Activated CD4-positive, alpha-beta T cell treated with anti-CD3 and anti-CD28 coated beads for 36 hours (primary cell): ENCODE results near the gene TDRD5. TPM values are rescaled to one million over a fixed set of nuclear protein-coding genes. Genes with fewer than 3 reads are reported as not detected.

ENCODE experiments used
- ATAC-seq: fragments of 200-7000 bp; cut with Tn5 transposase; one replicate; pipeline ENCODE4 v1.10.0; 2021; ENCODE audit warnings: mild to moderate bottlenecking, moderate library complexity
- CTCF ChIA-PET: fragments of 350-600 bp; sonication (Branson Sonifier 250); formaldehyde crosslinking; loops from one replicate; lab custom pipeline; 2021; ENCODE audit warnings: antibody characterized with exemption; lab: Charles Lee
- POLR2A ChIA-PET: fragments of 350-600 bp; sonication (Branson Sonifier 250); formaldehyde crosslinking; loops from one replicate; lab custom pipeline; 2021; ENCODE audit warnings: antibody characterized with exemption, inconsistent platforms; lab: Charles Lee
- DNase-seq: peaks from one replicate; pipeline ENCODE4 v3.0.0-alpha.2; 2020
- H3K27ac Mint-ChIP-seq: one replicate; pipeline ENCODE4 v1.8.0; 2021; ENCODE audit warnings: mixed read lengths
- H3K27me3 Mint-ChIP-seq: one replicate; pipeline ENCODE4 v1.8.0; 2021; ENCODE audit warnings: mixed read lengths
- H3K36me3 Mint-ChIP-seq: one replicate; pipeline ENCODE4 v1.8.0; 2021; ENCODE audit warnings: low read depth, mixed read lengths
- H3K4me1 Mint-ChIP-seq: one replicate; pipeline ENCODE4 v1.8.0; 2021; ENCODE audit warnings: mixed read lengths
- H3K4me3 Mint-ChIP-seq: one replicate; pipeline ENCODE4 v1.8.0; 2021; ENCODE audit warnings: mild to moderate bottlenecking, moderate library complexity, mixed read lengths
- H3K9me3 Mint-ChIP-seq: one replicate; pipeline ENCODE4 v1.8.0; 2021; ENCODE audit warnings: low read depth, mixed read lengths
- intact Hi-C, 2 experiments: fragments of 100-400 bp; cut with DNase I in 1 of 2; cut with micrococcal nuclease in 1 of 2; formaldehyde crosslinking; loops; one replicate each; pipeline versions ENCODE4 v1.14.2 to v1.15.1; 2022 to 2024; cut with DNase I, micrococcal nuclease
- total RNA-seq, 2 experiments: library from RNA; stranded (reverse); gene quantifications; one replicate each; pipeline ENCODE4 v1.2.3, GENCODE V29; 2021

Gene TDRD5
- total RNA-seq, 2 experiments from 2014 or later = not detected

DNA sequence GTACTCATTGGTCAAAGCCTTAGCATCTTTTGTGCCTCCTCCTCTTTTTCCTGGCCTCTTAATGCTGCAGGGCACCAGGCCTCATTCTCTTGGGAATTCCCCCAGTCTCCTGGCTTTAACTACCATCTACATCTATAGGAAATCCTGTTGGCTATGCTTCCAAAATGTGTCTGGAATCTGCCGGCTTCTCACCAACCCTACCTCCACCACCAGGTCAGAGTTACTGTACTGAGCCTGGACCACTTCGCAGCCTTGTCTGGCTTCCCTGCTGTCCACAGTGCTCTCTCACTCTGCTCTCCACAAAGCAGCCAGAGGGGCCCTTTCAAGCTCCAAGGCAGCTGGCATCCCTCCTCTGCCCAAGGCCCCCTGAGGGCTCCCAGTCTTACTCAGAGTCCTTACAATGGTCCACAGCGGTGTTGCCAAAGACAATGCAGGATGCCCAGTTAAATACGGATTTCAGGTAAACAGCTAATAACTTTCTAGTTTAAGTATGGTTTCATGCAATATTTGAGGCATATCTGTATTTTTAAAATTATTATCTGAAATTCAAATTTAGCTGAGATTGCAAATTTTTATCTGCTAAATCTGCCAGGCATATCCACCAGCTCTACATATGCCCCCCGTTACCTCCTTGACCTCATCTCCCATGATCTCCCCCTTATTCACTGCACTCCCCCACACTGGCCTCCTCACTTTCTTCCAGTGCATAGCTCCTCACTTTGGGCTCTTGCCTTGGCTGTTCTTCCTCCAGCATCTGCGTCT lies 117.0 kb downstream of the TDRD5 start:
- intact Hi-C loops = loop anchor here (5.0 to 10.0 kb wide), 2 partner anchors 469 to 776 kb away; no protein-coding TSS in a partner anchor
- POLR2A ChIA-PET = no interaction called here

DNA sequence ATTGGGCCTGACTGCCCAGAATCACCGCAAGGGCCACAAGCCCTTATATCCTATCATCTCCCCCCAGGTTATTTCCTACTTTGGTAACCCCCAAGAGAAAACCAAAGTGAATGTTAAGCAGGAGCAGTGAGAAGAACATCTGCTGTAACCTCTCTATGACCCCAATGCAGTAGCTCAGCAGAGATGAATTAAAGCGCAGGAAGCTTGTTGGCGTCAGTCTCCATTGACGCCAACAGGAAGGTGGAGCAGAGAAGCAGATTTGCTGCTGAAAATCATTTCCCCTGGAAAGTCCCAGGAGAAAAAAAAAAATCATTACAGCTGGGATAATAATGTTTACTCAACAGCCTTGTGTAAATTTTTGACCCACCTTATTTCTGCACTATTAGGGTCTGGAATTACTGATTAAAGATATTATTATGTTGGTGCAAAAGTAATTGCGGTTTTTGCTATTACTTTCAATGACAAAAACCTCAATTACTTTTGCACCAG lies 118.3 kb downstream of the TDRD5 start:
- Mint-ChIP-seq H3K9me3 (peaks cover 16% of the 10 kb centered on the region), H3K4me3 (no peak overlapping the region), H3K36me3 (no peaks in the 10 kb centered on the region), H3K27me3 (peaks cover 3% of the 10 kb centered on the region), H3K27ac (no peak overlapping the region), H3K4me1 (peaks cover 17% of the 10 kb centered on the region)
- ChIA-PET POLR2A (no interaction called here), CTCF (interaction anchor here (0.6 to 12.4 kb wide), 11 partner anchors 8 to 469 kb away, joined by 3 to 619 read pairs (median 4); no protein-coding TSS in a partner anchor)
- peak; percentile 30 for DNase-seq
- intact Hi-C loops = loop anchor here (5.0 to 10.0 kb wide), 2 partner anchors 467 to 775 kb away; no protein-coding TSS in a partner anchor
- peak; percentile 82 for ATAC-seq

More for the DNA sequence above, 117.0 kb downstream of the TDRD5 start:
- Mint-ChIP-seq H3K4me3 (no peak overlapping the region), H3K27me3 (peaks cover 3% of the 10 kb centered on the region), H3K36me3 (no peaks in the 10 kb centered on the region), H3K27ac (no peak overlapping the region), H3K4me1 (peaks cover 17% of the 10 kb centered on the region), H3K9me3 (peaks cover 7% of the 10 kb centered on the region)
- no peak for ATAC-seq
- DNase-seq = no peak
- CTCF ChIA-PET = interaction anchor here (0.6 to 12.4 kb wide), 6 partner anchors 14 to 470 kb away, joined by 3 to 619 read pairs (median 4); no protein-coding TSS in a partner anchor

DNA sequence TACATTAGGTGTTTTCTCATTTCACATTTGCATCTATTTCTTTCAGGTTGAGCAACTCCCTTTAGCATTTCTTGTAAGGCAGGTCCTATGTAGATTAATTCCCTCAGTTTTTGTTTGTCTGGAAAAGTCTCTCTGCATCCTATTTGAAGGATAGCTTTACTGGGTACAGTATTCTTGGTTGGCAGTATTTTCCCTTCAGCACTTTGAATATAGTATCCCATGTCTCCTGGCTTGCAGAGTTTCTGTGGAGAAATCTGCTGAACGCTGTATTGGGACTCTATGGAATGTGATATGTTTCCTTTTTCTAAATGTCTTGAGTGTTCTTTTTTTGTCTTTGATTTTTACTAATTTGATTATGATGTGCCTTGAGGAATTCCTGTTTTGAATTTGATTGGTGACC lies 122.5 kb downstream of the TDRD5 start:
- ChIA-PET CTCF (interaction anchor here (1.2 to 2.1 kb wide), 2 partner anchors 100 to 104 kb away, joined by 3 to 9 read pairs; no protein-coding TSS in a partner anchor), POLR2A (no interaction called here)
- ATAC-seq (no peak), DNase-seq (no peak)
- Mint-ChIP-seq H3K4me3 (no peak overlapping the region), H3K27me3 (peaks cover 5% of the 10 kb centered on the region), H3K9me3 (peaks cover 47% of the 10 kb centered on the region), H3K36me3 (peaks cover 4% of the 10 kb centered on the region), H3K27ac (no peak overlapping the region), H3K4me1 (peaks cover 12% of the 10 kb centered on the region)
- intact Hi-C loops = no loop called here

DNA sequence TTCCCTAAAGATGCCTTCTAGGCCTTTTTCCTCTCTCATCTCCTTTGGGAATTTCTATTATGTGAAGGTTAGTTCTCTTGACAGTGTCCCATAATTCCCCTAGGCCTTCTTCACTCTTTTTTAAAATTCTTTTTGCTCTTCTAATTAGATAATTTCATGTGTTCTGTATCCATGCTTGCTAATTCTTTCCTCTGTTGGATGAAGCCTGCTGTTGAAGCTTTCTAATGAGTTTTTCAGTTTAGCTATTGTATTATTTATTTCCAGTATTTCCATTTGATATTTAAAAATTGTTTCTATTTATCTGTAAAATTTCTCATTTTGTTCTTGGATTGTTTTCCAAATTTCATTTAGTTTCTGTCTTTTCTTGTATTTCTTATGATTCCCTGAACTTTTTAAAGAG lies 123.0 kb downstream of the TDRD5 start:
- Mint-ChIP-seq H3K36me3 (peaks cover 4% of the 10 kb centered on the region), H3K9me3 (peaks cover 47% of the 10 kb centered on the region), H3K27ac (no peak overlapping the region), H3K27me3 (peaks cover 5% of the 10 kb centered on the region), H3K4me3 (no peak overlapping the region), H3K4me1 (peaks cover 7% of the 10 kb centered on the region)
- no peak for DNase-seq
- no peak for ATAC-seq
- POLR2A ChIA-PET = no interaction called here
- intact Hi-C loops = no loop called here
- CTCF ChIA-PET = interaction anchor here (1.4 to 2.1 kb wide), 2 partner anchors 8 to 100 kb away, joined by 5 to 9 read pairs; no protein-coding TSS in a partner anchor

DNA sequence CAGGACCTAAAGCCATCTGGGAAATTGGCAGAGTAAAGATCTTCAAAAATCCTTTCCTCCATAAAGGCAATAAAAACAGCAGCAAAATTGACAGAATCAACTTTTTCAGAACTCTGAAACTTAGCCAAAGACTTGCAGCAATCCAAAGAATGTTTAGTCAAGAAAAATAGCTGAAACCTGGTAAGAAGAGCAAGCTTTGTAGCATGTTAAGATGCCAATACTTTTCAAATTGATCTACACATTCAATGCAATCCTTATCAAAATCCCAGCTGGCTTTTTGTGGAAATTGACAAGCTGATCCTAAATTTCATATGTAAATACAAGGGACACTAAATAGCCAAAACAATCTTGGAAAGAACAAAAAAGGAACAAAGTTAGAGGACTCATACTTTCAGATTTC lies 127.6 kb downstream of the TDRD5 start:
- no peaks in the 10 kb centered on the region for H3K4me1 Mint-ChIP-seq
- CTCF ChIA-PET = interaction anchor here (0.7 to 3.5 kb wide), 3 partner anchors 13 to 91 kb away, joined by 3 to 13 read pairs (median 9); no protein-coding TSS in a partner anchor
- no peak overlapping the region for H3K4me3 Mint-ChIP-seq
- H3K27me3 Mint-ChIP-seq = peaks cover 2% of the 10 kb centered on the region
- intact Hi-C loops = no loop called here
- H3K9me3 Mint-ChIP-seq = peaks cover 39% of the 10 kb centered on the region
- H3K36me3 Mint-ChIP-seq = peaks cover 4% of the 10 kb centered on the region
- no peak for ATAC-seq
- POLR2A ChIA-PET = no interaction called here
- no peak overlapping the region for H3K27ac Mint-ChIP-seq
- DNase-seq = no peak

DNA sequence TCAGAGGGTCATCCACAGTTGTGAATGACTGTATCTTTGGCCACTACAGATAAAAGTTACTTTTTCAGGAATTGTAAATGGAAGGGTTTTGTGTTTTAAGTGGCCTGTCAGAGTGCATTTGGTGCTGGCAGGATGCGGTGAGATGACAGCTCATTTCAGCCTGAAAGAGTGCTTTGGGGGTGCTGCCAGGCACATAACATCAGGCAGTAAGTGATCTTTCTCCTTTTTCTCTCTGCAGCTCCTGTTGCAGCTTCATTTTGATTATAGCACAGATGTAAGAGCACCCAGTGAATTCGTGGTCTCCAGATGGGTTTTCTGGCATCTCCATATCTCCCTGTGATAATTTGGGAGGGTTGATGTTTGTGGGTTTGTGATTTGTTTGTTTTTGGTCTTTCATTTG lies 136.6 kb downstream of the TDRD5 start:
- no peak for DNase-seq
- no peaks in the 10 kb centered on the region for H3K4me1 Mint-ChIP-seq
- no peak overlapping the region for H3K4me3 Mint-ChIP-seq
- H3K36me3 Mint-ChIP-seq = no peaks in the 10 kb centered on the region
- peaks cover 10% of the 10 kb centered on the region for H3K27me3 Mint-ChIP-seq
- no peak overlapping the region for H3K27ac Mint-ChIP-seq
- ChIA-PET CTCF (interaction anchor here (0.6 to 3.7 kb wide), 4 partner anchors 22 to 1226 kb away, joined by 3 to 17 read pairs (median 7); no protein-coding TSS in a partner anchor), POLR2A (no interaction called here)
- H3K9me3 Mint-ChIP-seq = no peaks in the 10 kb centered on the region
- ATAC-seq = no peak
- intact Hi-C loops = no loop called here

DNA sequence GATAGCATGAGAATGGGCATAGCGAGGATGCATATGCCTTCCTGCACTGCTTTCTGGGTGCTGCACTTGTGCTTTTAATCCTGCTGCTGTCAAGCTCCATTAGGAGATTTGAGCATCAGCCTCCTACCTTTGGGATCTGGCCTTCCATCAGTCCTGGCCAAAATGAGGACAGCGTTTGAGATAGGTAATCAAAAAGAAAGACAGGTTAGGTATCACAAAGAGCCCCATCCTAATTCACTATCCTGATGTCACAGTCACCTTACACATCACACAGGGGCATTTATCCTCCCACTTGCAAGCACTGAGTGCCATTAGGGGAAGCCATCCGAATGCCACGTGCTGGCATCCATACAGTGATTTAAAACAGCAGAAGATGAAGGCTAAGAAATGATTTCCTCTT lies 138.2 kb downstream of the TDRD5 start:
- Mint-ChIP-seq H3K4me1 (no peaks in the 10 kb centered on the region), H3K27ac (no peak overlapping the region), H3K9me3 (no peaks in the 10 kb centered on the region), H3K36me3 (no peaks in the 10 kb centered on the region), H3K27me3 (peaks cover 10% of the 10 kb centered on the region), H3K4me3 (no peak overlapping the region)
- ATAC-seq = no peak
- POLR2A ChIA-PET = no interaction called here
- intact Hi-C loops = no loop called here
- CTCF ChIA-PET = interaction anchor here (1.2 to 2.9 kb wide), 5 partner anchors 20 to 85 kb away, joined by 3 to 11 read pairs (median 6); no protein-coding TSS in a partner anchor
- DNase-seq = no peak

DNA sequence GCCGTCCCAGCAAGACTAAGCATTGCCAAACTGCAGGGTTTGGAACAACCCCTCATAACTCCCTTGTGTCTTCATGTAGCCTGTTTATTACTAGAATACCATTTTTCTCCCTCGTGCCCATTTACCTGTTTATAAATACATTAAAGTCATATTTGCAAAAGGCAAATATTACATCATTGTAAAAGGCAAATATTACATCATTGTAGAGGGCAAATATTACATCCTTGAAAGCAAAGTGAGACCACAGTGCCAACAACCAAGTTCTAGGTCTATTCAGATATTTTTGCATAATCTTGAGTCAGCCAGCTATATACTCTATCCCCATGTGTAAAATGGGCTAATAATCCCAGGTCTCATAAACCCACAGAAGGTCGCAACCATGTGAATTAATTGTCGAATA lies 140.0 kb downstream of the TDRD5 start:
- no peak for DNase-seq
- Mint-ChIP-seq H3K4me1 (no peaks in the 10 kb centered on the region), H3K27ac (no peak overlapping the region), H3K27me3 (peaks cover 15% of the 10 kb centered on the region), H3K36me3 (no peaks in the 10 kb centered on the region), H3K4me3 (no peak overlapping the region), H3K9me3 (no peaks in the 10 kb centered on the region)
- ChIA-PET POLR2A (interaction anchor here (0.7 kb wide), 1 partner anchor 794 kb away, joined by 4 read pairs; no protein-coding TSS in a partner anchor), CTCF (interaction anchor here (0.9 to 3.0 kb wide), 5 partner anchors 10 to 83 kb away, joined by 3 to 12 read pairs (median 6); no protein-coding TSS in a partner anchor)
- ATAC-seq = no peak
- intact Hi-C loops = no loop called here

Other genes with a start within 250 kb of the TDRD5 start
- gene AXDND1, start 225.9 kb upstream of the TDRD5 start, total RNA-seq = under 1 TPM; 0.37 to 0.47 TPM
- gene NPHS2, start 15.9 kb upstream of the TDRD5 start, total RNA-seq = not detected
- gene FAM163A, start 151.5 kb downstream of the TDRD5 start, total RNA-seq = not detected